Activated T-cell treated with anti-CD3 and anti-CD28 coated beads, Interleukin-2, amount 50 U/mL, for 4 hours (primary cell): Measurements from ENCODE around the gene COL13A1. TPM values are rescaled to one million over a fixed set of nuclear protein-coding genes. Genes with fewer than 3 reads are reported as not detected.

ENCODE experiments used
- ATAC-seq, 2 donors: fragments of 200-7000 bp; cut with Tn5 transposase; one replicate each; pipeline ENCODE4 v1.10.0; 2021
- DNase-seq: peaks from one replicate; pipeline ENCODE4 v3.0.0-alpha.2; 2020
- H3K27me3 Mint-ChIP-seq: one replicate; pipeline ENCODE4 v1.8.0; 2021; ENCODE audit warnings: low read depth, mixed read lengths
- H3K36me3 Mint-ChIP-seq: one replicate; pipeline ENCODE4 v1.8.0; 2022; ENCODE audit warnings: mixed read lengths; ENCODE audit not compliant: insufficient read depth
- H3K4me1 Mint-ChIP-seq: one replicate; pipeline ENCODE4 v1.8.0; 2021; ENCODE audit warnings: low read depth, mixed read lengths
- H3K4me3 Mint-ChIP-seq: one replicate; pipeline ENCODE4 v1.8.0; 2021; ENCODE audit warnings: mild to moderate bottlenecking, moderate library complexity, mixed read lengths
- H3K9me3 Mint-ChIP-seq: one replicate; pipeline ENCODE4 v1.8.0; 2021; ENCODE audit warnings: mixed read lengths
- total RNA-seq, 3 donors: library from RNA; stranded (reverse); gene quantifications; one replicate each; pipeline ENCODE4 v1.2.1, GENCODE V29; 2021

Gene COL13A1
- total RNA-seq, 3 donors from 2014 or later, result not detected

DNA sequence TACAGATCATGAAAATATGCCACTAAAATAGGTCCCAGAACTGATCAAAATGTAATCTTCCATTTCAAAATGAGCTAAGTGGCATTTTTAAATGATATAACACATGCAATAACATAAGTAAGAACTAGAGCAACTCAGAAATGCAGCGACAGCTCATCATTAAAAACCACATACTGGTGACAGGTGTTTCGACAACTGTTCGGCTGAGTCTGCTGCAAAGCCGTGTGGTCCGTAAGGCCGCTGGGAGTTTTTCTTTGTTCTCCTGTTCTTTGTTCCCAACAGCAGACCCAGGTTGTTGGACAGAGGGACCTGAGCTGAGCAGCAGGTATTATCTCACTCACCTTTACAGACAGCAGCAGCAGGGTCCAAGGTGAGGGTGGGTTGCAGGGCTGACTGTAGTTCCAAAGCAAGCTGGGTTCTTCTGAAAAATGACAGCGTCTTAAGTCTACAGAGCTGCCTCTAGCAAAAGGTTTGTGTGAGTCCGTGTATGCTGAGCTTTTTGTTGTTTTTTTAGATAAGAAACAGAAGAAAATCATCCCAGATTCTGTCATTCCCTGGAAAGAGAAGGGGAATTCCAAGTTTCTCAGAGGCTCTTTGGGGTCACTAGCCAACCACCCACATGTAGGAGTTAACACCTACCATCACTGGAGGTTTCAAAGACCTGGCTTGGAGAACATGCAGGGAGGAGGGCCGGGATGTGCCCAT is 205.6 kb downstream of the COL13A1 start:
- DNase-seq (no peak), ATAC-seq (no peak)
- Mint-ChIP-seq H3K4me1 (no peaks in the 10 kb centered on the region), H3K27me3 (peaks cover 39% of the 10 kb centered on the region), H3K4me3 (no peak overlapping the region), H3K36me3 (no peaks in the 10 kb centered on the region), H3K9me3 (peaks cover 8% of the 10 kb centered on the region)

Other genes starting within 250 kb of the COL13A1 start
- gene NEUROG3, start 228.5 kb upstream of the COL13A1 start, total RNA-seq, result not detected
- gene FAM241B, start 171.7 kb upstream of the COL13A1 start, total RNA-seq, result 10 to 100 TPM; 13.9 to 16.5 (median 15.3) TPM